OCI-LY3 (cell line): ENCODE data around the gene CARS1.

Source experiments
- CTCF ChIP-seq: fragments of 200-600, 300-600 bp; sonication (generic); IDR thresholded peaks from 2 replicates; pipeline ENCODE4 v1.5.1; 2014; ENCODE audit warnings: antibody characterized with exemption, low read length, low read depth
- EZH2phosphoT487 ChIP-seq: fragments of 200-600 bp; shearing (Covaris generic); IDR thresholded peaks from 2 replicates; pipeline ENCODE4 v1.6.1; 2018; ENCODE audit warnings: antibody characterized with exemption, mixed run types, low read depth

GRCh38 chr11:2981130-2981529 lies 76.1 kb downstream of the CARS1 start:
- no peak for TF ChIP-seq CTCF
- no peak for TF ChIP-seq EZH2phosphoT487
